ENCODE measurements around the gene CDK11A.
"Not testable (repeated sequence)": the region's sequence is repeated elsewhere in the genome, so short reads cannot be mapped to it uniquely, and the experiment has no call there.

- TF ChIP-seq, protein P1, sequence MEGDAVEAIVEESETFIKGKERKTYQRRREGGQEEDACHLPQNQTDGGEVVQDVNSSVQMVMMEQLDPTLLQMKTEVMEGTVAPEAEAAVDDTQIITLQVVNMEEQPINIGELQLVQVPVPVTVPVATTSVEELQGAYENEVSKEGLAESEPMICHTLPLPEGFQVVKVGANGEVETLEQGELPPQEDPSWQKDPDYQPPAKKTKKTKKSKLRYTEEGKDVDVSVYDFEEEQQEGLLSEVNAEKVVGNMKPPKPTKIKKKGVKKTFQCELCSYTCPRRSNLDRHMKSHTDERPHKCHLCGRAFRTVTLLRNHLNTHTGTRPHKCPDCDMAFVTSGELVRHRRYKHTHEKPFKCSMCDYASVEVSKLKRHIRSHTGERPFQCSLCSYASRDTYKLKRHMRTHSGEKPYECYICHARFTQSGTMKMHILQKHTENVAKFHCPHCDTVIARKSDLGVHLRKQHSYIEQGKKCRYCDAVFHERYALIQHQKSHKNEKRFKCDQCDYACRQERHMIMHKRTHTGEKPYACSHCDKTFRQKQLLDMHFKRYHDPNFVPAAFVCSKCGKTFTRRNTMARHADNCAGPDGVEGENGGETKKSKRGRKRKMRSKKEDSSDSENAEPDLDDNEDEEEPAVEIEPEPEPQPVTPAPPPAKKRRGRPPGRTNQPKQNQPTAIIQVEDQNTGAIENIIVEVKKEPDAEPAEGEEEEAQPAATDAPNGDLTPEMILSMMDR (IDR thresholded peaks at IDR 0.05; ENCODE audit: control extremely low read depth in 1 of 3, insufficient read depth in 1 of 3, low read depth in 1 of 3, low read length in 3 of 3), result not testable (repeated sequence)
- not testable (repeated sequence) for TF ChIP-seq JUND (IDR thresholded peaks at IDR 0.05; ENCODE audit: low read length); YY1 (IDR thresholded peaks at IDR 0.05; ENCODE audit: low read depth, low read length); RAD21 (IDR thresholded peaks at IDR 0.05 in 1 of 2, conservative IDR thresholded peaks at IDR 0.05 in 1 of 2; ENCODE audit: low read depth in 2 of 2, low read length in 2 of 2); HDAC2 (IDR thresholded peaks at IDR 0.05; ENCODE audit: borderline replicate concordance in 1 of 2, low read depth in 2 of 2, low read length in 2 of 2); CBX5 (IDR thresholded peaks at IDR 0.05; ENCODE audit: low read depth, low read length); SUZ12 (IDR thresholded peaks at IDR 0.05; ENCODE audit: low read length); POLR2AphosphoS5 (IDR thresholded peaks at IDR 0.05; ENCODE audit: low read depth, low read length); EZH2 (IDR thresholded peaks at IDR 0.05; ENCODE audit: low read depth, low read length, severe bottlenecking); POU5F1 (IDR thresholded peaks at IDR 0.05; ENCODE audit: low read depth, low read length); SP4 (IDR thresholded peaks at IDR 0.05; ENCODE audit: low read length); EP300 (IDR thresholded peaks at IDR 0.05; ENCODE audit: borderline replicate concordance in 1 of 2, low read depth in 2 of 2, low read length in 2 of 2); EGR1 (IDR thresholded peaks at IDR 0.05; ENCODE audit: borderline replicate concordance, low read depth, low read length)
Measured at GRCh38 chr1:1737675-1738590, 13.8 kb upstream of the CDK11A start.
